GM12878 (cell line): ENCODE data around the gene MBD3L2B. TPM values are rescaled to one million over a fixed set of nuclear protein-coding genes. Genes with fewer than 3 reads are reported as not detected.
"Not testable (repeated sequence)": the region's sequence is repeated elsewhere in the genome, so short reads cannot be mapped to it uniquely, and the experiment has no call there.

Experiments used
- ATAC-seq: fragments of 200-7000 bp; cut with Tn5 transposase; 3 replicates; pipeline ENCODE4 v1.9.1; 2020; ENCODE audit warnings: mild to moderate bottlenecking, moderate library complexity
- BruUV-seq: library from RNA; stranded (reverse); fragments of 400-500 nt; replicated peaks from 2 replicates; lab custom pipeline; 2021; lab: Mats Ljungman, UMichigan
- CTCF ChIA-PET: fragments of 300-600 bp; sonication (Branson Sonifier 250); formaldehyde crosslinking; extraction: SDS; loops from one replicate; lab custom pipeline; 2021; ENCODE audit warnings: inconsistent platforms; lab: Yijun Ruan, JAX
- POLR2A ChIA-PET: fragments of 350-600 bp; formaldehyde crosslinking; extraction: SDS; loops from one replicate; lab custom pipeline; 2021; ENCODE audit warnings: inconsistent platforms; lab: Charles Lee
- RAD21 ChIA-PET: fragments of 300-600 bp; sonication (Branson Sonifier 250); formaldehyde crosslinking; loops from one replicate; lab custom pipeline; 2023; ENCODE audit warnings: antibody characterized with exemption; ENCODE audit not compliant: unreplicated experiment; lab: Charles Lee
- SMC1A ChIA-PET: fragments of 300-600 bp; sonication (Branson Sonifier 250); formaldehyde crosslinking; loops from one replicate; lab custom pipeline; 2023; ENCODE audit not compliant: unreplicated experiment, uncharacterized antibody; lab: Charles Lee
- DNase-seq: peaks from one replicate; pipeline ENCODE4 v3.0.0-alpha.2; 2011; ENCODE audit warnings: low read depth, low spot score
- FAIRE-seq: peaks from 3 replicates; lab custom pipeline; 2011; peaks lifted over from hg19 to GRCh38; lab: Jason Lieb, UNC
- H2AFZ ChIP-seq: 2 replicates; pipeline ENCODE4 v1.6.0; 2011; ENCODE audit warnings: low read depth, low read length, control low read depth; ENCODE audit not compliant: control insufficient read depth
- H3K27ac ChIP-seq: 2 replicates; pipeline ENCODE4 v1.5.1; 2011; ENCODE audit warnings: control low read depth; ENCODE audit not compliant: control insufficient read depth, insufficient read depth
- H3K27me3 ChIP-seq, 2 experiments: replicated peaks in 1 of 2; 2 replicates each; pipeline versions ENCODE4 v1.6.0 to v1.6.1; 2011; ENCODE audit warnings: low read length in 1 of 2; ENCODE audit not compliant: control insufficient read depth in 2 of 2, insufficient read depth in 2 of 2
- H3K36me3 ChIP-seq, 2 experiments: 2 replicates each; pipeline ENCODE4 v1.5.1; 2011; ENCODE audit warnings: low read length in 1 of 2; ENCODE audit not compliant: control insufficient read depth in 2 of 2, insufficient read depth in 2 of 2
- H3K4me1 ChIP-seq: 2 replicates; pipeline ENCODE4 v1.6.1; 2011; ENCODE audit warnings: mild to moderate bottlenecking, low read length, moderate library complexity, mixed read lengths; ENCODE audit not compliant: control insufficient read depth, insufficient read depth
- H3K4me2 ChIP-seq: 2 replicates; pipeline ENCODE4 v1.6.0; 2011; ENCODE audit warnings: control low read depth; ENCODE audit not compliant: control insufficient read depth, insufficient read depth
- H3K4me3 ChIP-seq: fragments of 200-600 bp; sonication (generic); 2 replicates; pipeline ENCODE4 v1.5.1; 2016
- H3K79me2 ChIP-seq: 2 replicates; pipeline ENCODE4 v1.6.0; 2011; ENCODE audit warnings: low read length; ENCODE audit not compliant: control insufficient read depth, insufficient read depth
- H3K9ac ChIP-seq: 2 replicates; pipeline ENCODE4 v1.8.0; 2011; ENCODE audit warnings: low read length, control low read depth, mixed read lengths; ENCODE audit not compliant: control insufficient read depth, insufficient read depth
- H3K9me3 ChIP-seq: replicated peaks from 3 replicates; pipeline ENCODE4 v1.5.1; 2011; ENCODE audit warnings: mild to moderate bottlenecking, low read length; ENCODE audit not compliant: control insufficient read depth, insufficient read depth
- H4K20me1 ChIP-seq: 2 replicates; pipeline ENCODE4 v1.6.0; 2011; ENCODE audit not compliant: control insufficient read depth, insufficient read depth
- WGBS: methylation state at CpG from one replicate; pipeline ENCODE4 v1.1.6; 2016; ENCODE audit warnings: low lambda C conversion rate; ENCODE audit not compliant: insufficient replicate concordance, insufficient coverage; ENCODE audit errors: missing lambda C conversion rate; 5-methylcytosine and 5-hydroxymethylcytosine counted together
- in situ Hi-C: fragments of 300-500 bp; cut with MboI; formaldehyde crosslinking; loops from 9 replicates; pipeline ENCODE4 v1.14.3; 2018; ENCODE audit warnings: mixed read lengths
- intact Hi-C: fragments of 100-400 bp; cut with micrococcal nuclease; formaldehyde crosslinking; loops from one replicate; pipeline ENCODE4 v1.14.2; 2022; ENCODE audit not compliant: unreplicated experiment
- polyA plus RNA-seq, 11 experiments: library from polyadenylated mRNA; depleted of rRNA in 4 of 11; unstranded in 6 of 11; stranded (reverse) in 5 of 11; fragments of >200 nt; fragmentation: Nextera tagmentation in 4 of 11; fragmentation: Illumina TruSeq in 1 of 11; extraction: Ambion mirVana in 4 of 11; extraction: Trizol in 1 of 11; gene quantifications; 1 replicate in 1 of 11; 2 replicates in 10 of 11; pipeline versions ENCODE4 v1.2.1 to v1.2.3, GENCODE V29; 2011 to 2016; ENCODE audit warnings: inconsistent platforms in 2 of 11, missing spikeins in 2 of 11, low read depth in 1 of 11
- total RNA-seq, 4 experiments: library from RNA; depleted of rRNA in 3 of 4; stranded (reverse); fragments of >200 nt in 3 of 4; fragmentation: Illumina TruSeq in 1 of 4; extraction: Trizol in 1 of 4; gene quantifications; 2 replicates each; pipeline versions ENCODE4 v1.2.1 to v1.2.3, GENCODE V29; 2013 to 2021

MBD3L2B gene
- total and polyA plus RNA-seq, 10 of the 15 experiments (the other 5 are each of a cell fraction or from before 2014, with no cell fraction given), result 0.10 TPM; not detected in 9

DNA sequence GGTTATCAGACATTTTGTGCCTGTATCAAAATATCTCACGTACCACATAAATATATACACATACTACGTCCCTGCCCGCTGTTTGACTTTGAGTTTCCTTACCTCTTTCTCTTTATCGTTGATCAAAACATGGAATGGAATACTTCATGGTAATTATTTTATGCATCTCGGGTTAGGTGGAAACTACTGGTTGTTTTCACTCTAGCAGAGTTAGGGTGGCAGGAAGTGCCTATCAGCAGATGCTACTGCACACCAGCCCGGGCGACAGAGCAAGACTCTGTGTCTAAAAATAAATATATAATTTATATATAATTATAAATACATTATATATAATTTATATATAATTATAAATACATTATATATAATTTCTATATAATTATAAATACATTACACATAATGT lies 31.7 kb upstream of the MBD3L2B start:
- BruUV-seq, H3K4me3 ChIP-seq, CTCF ChIA-PET, in situ Hi-C loops, FAIRE-seq, RAD21 ChIA-PET, H3K9ac ChIP-seq, ATAC-seq, H3K4me1 ChIP-seq, H3K36me3 ChIP-seq, intact Hi-C loops, H3K27me3 ChIP-seq, H3K9me3 ChIP-seq, H3K4me2 ChIP-seq, POLR2A ChIA-PET, SMC1A ChIA-PET, DNase-seq, H2AFZ ChIP-seq, H3K27ac ChIP-seq, H4K20me1 ChIP-seq, H3K79me2 ChIP-seq: not testable (repeated sequence)
- 61% methylated on average over 7 of the region's 7 CpGs for WGBS

DNA sequence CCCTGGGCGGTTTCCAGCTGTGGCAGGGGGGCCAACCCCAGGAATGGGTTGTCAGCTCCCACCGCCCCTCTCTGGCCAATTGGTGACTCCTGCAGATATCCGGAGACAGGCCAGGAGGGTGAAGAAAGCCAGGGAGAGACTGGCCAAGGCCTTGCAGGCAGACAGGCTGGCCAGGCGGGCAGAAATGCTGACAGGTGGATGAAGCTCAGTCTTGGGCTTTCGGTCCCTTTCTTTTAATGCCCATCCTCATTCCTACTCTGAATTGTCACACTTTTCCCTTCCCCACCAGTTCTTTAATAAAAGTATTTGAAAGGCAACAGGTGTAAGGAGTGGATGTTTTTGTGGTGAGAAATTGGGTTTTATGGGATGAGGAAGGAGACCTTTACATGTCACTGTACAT lies 30.2 kb upstream of the MBD3L2B start:
- CTCF ChIA-PET, DNase-seq, H4K20me1 ChIP-seq, H3K36me3 ChIP-seq, RAD21 ChIA-PET, H3K9me3 ChIP-seq, H3K27me3 ChIP-seq, H3K9ac ChIP-seq, FAIRE-seq, BruUV-seq, in situ Hi-C loops, POLR2A ChIA-PET, intact Hi-C loops, SMC1A ChIA-PET, H3K4me1 ChIP-seq, ATAC-seq, H3K27ac ChIP-seq, H3K4me2 ChIP-seq, H2AFZ ChIP-seq, H3K79me2 ChIP-seq, H3K4me3 ChIP-seq: not testable (repeated sequence)
- WGBS, result 67% methylated on average over 2 of the region's 5 CpGs

DNA sequence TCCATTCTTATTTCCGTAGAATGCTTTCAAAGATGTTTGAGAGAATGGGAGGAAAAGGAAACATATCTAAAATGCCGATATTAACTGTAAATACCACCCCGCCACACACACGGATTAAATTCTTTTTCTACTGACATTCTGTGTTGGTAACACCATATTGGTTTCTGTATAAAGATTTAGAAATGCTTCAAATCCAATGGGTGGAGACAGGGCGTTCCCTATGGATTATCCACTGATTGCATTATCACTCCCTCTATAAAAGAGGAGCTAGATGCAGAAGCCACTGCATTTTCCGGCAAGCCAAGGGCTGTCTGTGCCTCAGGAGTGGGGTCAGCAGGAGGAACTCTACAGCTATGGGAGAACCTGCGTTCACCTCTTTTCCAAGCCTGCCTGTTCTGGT lies 27.8 kb upstream of the MBD3L2B start, which contains the start of gene MBD3L2:
Gene MBD3L2 (plus strand): TSS at position 301 of the 400 bp plus-strand sequence. CDS start 53 bp downstream, at position 354.
- RAD21 ChIA-PET, SMC1A ChIA-PET, H3K27ac ChIP-seq, H3K4me1 ChIP-seq, H3K79me2 ChIP-seq, H3K27me3 ChIP-seq, H2AFZ ChIP-seq, H3K4me2 ChIP-seq, H3K9me3 ChIP-seq, CTCF ChIA-PET, ATAC-seq, POLR2A ChIA-PET, intact Hi-C loops, H3K4me3 ChIP-seq, H4K20me1 ChIP-seq, in situ Hi-C loops, H3K36me3 ChIP-seq, BruUV-seq, DNase-seq, H3K9ac ChIP-seq, FAIRE-seq: not testable (repeated sequence)
- WGBS, result no CpG with 5 or more reads among the region's 7 CpGs

DNA sequence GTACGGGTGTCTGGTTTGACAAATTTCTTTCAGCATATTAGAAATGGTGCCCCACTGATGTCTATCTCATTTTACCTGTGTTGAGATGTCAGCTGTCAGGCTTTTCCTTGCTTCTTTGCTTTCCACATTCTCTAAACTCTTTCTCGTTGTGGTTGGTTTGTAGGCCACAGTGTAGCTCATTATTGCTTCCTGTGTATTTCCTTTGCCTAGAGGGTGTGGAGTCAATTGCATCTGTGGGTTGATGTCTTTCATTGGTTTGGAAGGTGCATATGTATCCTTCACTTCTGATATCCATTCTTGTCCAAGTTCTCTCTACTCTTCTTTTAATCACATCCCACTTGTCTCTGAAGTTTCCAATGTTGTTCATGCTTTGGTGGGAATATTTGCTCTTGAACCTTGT lies 20.3 kb upstream of the MBD3L2B start:
- H4K20me1 ChIP-seq, H3K79me2 ChIP-seq, POLR2A ChIA-PET, H3K27ac ChIP-seq, H3K4me1 ChIP-seq, H3K9ac ChIP-seq, intact Hi-C loops, BruUV-seq, ATAC-seq, H3K27me3 ChIP-seq, CTCF ChIA-PET, DNase-seq, RAD21 ChIA-PET, FAIRE-seq, SMC1A ChIA-PET, H3K4me2 ChIP-seq, H3K4me3 ChIP-seq, in situ Hi-C loops, H3K36me3 ChIP-seq, H2AFZ ChIP-seq, H3K9me3 ChIP-seq: not testable (repeated sequence)
- WGBS, result no CpG with 5 or more reads among the region's 2 CpGs
